Measurements from ENCODE around the gene FHAD1. TPM values are rescaled to one million over a fixed set of nuclear protein-coding genes. Genes with fewer than 3 reads are reported as not detected.

Gene FHAD1
- total and polyA plus RNA-seq, 2 of the 13 experiments (the other 11 are each of a cell fraction or from before 2014, with no cell fraction given), result not detected

DNA sequence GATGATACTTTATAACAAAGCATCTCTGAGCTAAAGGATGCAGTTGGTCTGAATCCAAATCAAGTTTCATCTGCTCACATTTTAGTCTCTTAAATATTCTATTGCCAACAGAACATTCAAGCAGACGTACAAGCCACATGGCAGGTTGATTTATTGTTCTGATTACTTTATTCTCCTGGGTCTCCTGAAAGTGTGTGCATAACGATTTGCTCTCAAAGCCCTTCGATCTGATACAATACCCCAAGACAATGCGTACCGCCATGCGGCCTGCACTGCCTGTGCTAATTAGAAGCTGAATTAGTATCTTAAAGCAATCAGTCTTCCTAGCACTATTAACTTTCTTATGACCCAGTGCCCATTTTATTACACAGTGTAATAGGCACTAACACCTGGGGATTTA lies 56.9 kb downstream of the FHAD1 start:
- ChIA-PET POLR2A (no interaction called here), CTCF (ENCODE audit: low intra/inter-chr PET ratio, low total read pairs) (interaction anchor here (0.8 to 1.9 kb wide), 6 partner anchors 31 to 241 kb away, joined by 3 to 19 read pairs (median 5); no protein-coding TSS in a partner anchor)
- H4K20me1 ChIP-seq (ENCODE audit: insufficient read depth, low read length), result no peaks in the 10 kb centered on the region
- no peaks in the 10 kb centered on the region for H3K36me3 ChIP-seq (replicated peaks in 1 of 2; ENCODE audit: control insufficient read depth in 1 of 2, insufficient read depth in 2 of 2, low read length in 2 of 2)
- no peak overlapping the region for H2AFZ ChIP-seq (ENCODE audit: low read length)
- 65% methylated on average over 6 of the region's 6 CpGs for WGBS (ENCODE audit: low lambda C conversion rate)
- no peak overlapping the region for H3K4me3 ChIP-seq (replicated peaks in 1 of 3; ENCODE audit: insufficient read depth in 1 of 3, low read depth in 2 of 3, low read length in 3 of 3)
- intact Hi-C loops (cut with micrococcal nuclease; ENCODE audit: unreplicated experiment), result loop anchor here (1.0 to 2.0 kb wide), 3 partner anchors 97 to 194 kb away; no protein-coding TSS in a partner anchor
- no peaks in the 10 kb centered on the region for H3K9me3 ChIP-seq (ENCODE audit: low read length)
- TF ChIP-seq ZSCAN9 (CRISPR knock-in tag; IDR thresholded peaks at IDR 0.05; ENCODE audit: borderline replicate concordance) (no peak), ZNF274 (CRISPR knock-in tag; IDR thresholded peaks at IDR 0.05) (no peak), HNF4A (CRISPR knock-in tag; IDR thresholded peaks at IDR 0.05) (no peak), ZNF549 (CRISPR knock-in tag; IDR thresholded peaks at IDR 0.05) (no peak), SIN3A (IDR thresholded peaks at IDR 0.05; ENCODE audit: borderline replicate concordance, low read depth, low read length) (no peak), ZNF335 (CRISPR knock-in tag; IDR thresholded peaks at IDR 0.05) (no peak), CEBPG (CRISPR knock-in tag; IDR thresholded peaks at IDR 0.05) (no peak), ERF (CRISPR knock-in tag; IDR thresholded peaks at IDR 0.05) (no peak), ZNF569 (CRISPR knock-in tag; IDR thresholded peaks at IDR 0.05; ENCODE audit: borderline replicate concordance) (no peak), FLYWCH1 (CRISPR knock-in tag; IDR thresholded peaks at IDR 0.05) (no peak), ZNF354B (CRISPR knock-in tag; IDR thresholded peaks at IDR 0.05) (no peak)
- H3K4me1 ChIP-seq (ENCODE audit: insufficient read depth, low read length), result peaks cover 16% of the 10 kb centered on the region
- in situ Hi-C loops (cut with HindIII; ENCODE audit: extremely low pct_ligation_motif_present, low pct_unique_long_range_greater_than_20kb), result loop anchor here (10.0 kb wide), 1 partner anchor 179 kb away; no protein-coding TSS in a partner anchor
- no peak for DNase-seq (ENCODE audit: low spot score)
- H3K4me2 ChIP-seq (ENCODE audit: low read depth, low read length), result no peak overlapping the region
- BruUV-seq (replicated peaks), result no TSS peak
- H3K79me2 ChIP-seq (ENCODE audit: insufficient read depth, low read length), result no peaks in the 10 kb centered on the region
- H3K9ac ChIP-seq (ENCODE audit: insufficient read depth, low read depth, low read length), result no peak overlapping the region
- no peak for FAIRE-seq
- H3K27ac ChIP-seq (ENCODE audit: extremely low read length, insufficient read depth, low read length), result no peak overlapping the region
- no peak for ATAC-seq
- peaks cover 1 to 6% of the 10 kb centered on the region in 2 experiments; a peak in 2 of 5 replicates for H3K27me3 ChIP-seq (ENCODE audit: control insufficient read depth in 1 of 2, insufficient read depth in 2 of 2, low read length in 2 of 2)

All from HepG2 (cell line).